ENCODE results near the gene DNAJC21. TPM values are rescaled to one million over a fixed set of nuclear protein-coding genes. Genes with fewer than 3 reads are reported as not detected.

The DNAJC21 gene
- total and polyA plus RNA-seq, 2 experiments from 2014 or later: 35.7 to 37.4 TPM

GRCh38 chr5:34991486-34992238 lies 62.3 kb downstream of the DNAJC21 start (continued):
- TF ChIP-seq JUNB (IDR thresholded peaks at IDR 0.05; ENCODE audit: unreplicated experiment) (no peak), ZNF114 (CRISPR knock-in tag; IDR thresholded peaks at IDR 0.05) (no peak), EZH2 (IDR thresholded peaks at IDR 0.05; ENCODE audit: low read depth, unreplicated experiment) (no peak), ZNF462 (CRISPR knock-in tag; IDR thresholded peaks at IDR 0.05) (no peak)

GRCh38 chr5:34993951-34994350 lies 64.6 kb downstream of the DNAJC21 start:
- DNase-seq (ENCODE audit: low spot score): no peak
- Mint-ChIP-seq H3K36me3 (ENCODE audit: low read depth) (no peaks in the 10 kb centered on the region), H3K4me3 (no peak overlapping the region), H3K4me1 (peaks cover 6% of the 10 kb centered on the region), H3K27me3 (ENCODE audit: insufficient read depth, low read depth, poor library complexity) (no peaks in the 10 kb centered on the region), H3K27ac (no peak overlapping the region), H3K9me3 (no peaks in the 10 kb centered on the region)
- H3K4me3 ChIP-seq: no peak overlapping the region
- H4K20me1 ChIP-seq (replicated peaks; ENCODE audit: insufficient read depth): no peaks in the 10 kb centered on the region
- no peak overlapping the region for H3K27ac ChIP-seq (ENCODE audit: low read depth)
- H3K9me2 ChIP-seq (ENCODE audit: insufficient read depth): peaks cover 19% of the 10 kb centered on the region
- H3K4me1 ChIP-seq (ENCODE audit: insufficient read depth): no peaks in the 10 kb centered on the region
- no peak overlapping the region for H3K4me2 ChIP-seq
- H3K79me2 ChIP-seq (replicated peaks; ENCODE audit: insufficient read depth): no peaks in the 10 kb centered on the region
- H3K27me3 ChIP-seq (ENCODE audit: insufficient read depth): no peaks in the 10 kb centered on the region
- 0 out of 2 replicates have a peak overlapping the region, but pooled peaks have one; percentile 43 for H2AFZ ChIP-seq
- ATAC-seq: no peak
- no peaks in the 10 kb centered on the region for H3F3A ChIP-seq (replicated peaks; ENCODE audit: low read depth)
- no peaks in the 10 kb centered on the region; the same call in 1 of the 2 replicates for H3K36me3 ChIP-seq (ENCODE audit: insufficient read depth)
- TF ChIP-seq ZNF114 (CRISPR knock-in tag; IDR thresholded peaks at IDR 0.05): no peak
- no peak for TF ChIP-seq JUNB (IDR thresholded peaks at IDR 0.05; ENCODE audit: unreplicated experiment)
- TF ChIP-seq NANOG (IDR thresholded peaks at IDR 0.05; ENCODE audit: borderline replicate concordance): no peak
- no peak for TF ChIP-seq REST (IDR thresholded peaks at IDR 0.05; ENCODE audit: unreplicated experiment)
- no peak for TF ChIP-seq EZH2 (IDR thresholded peaks at IDR 0.05; ENCODE audit: low read depth, unreplicated experiment)
- TF ChIP-seq ZNF331 (CRISPR knock-in tag; IDR thresholded peaks at IDR 0.05; ENCODE audit: low read depth): no peak
- TF ChIP-seq POLR2AphosphoS5 (IDR thresholded peaks at IDR 0.05; ENCODE audit: low read depth): no peak
- TF ChIP-seq CTCF (conservative IDR thresholded peaks at IDR 0.05; ENCODE audit: low read depth in 2 of 2): no peak

Measured in GM23338 (cell line).